K562 (cell line): ENCODE data around the gene PEDS1. TPM values are rescaled to one million over a fixed set of nuclear protein-coding genes. Genes with fewer than 3 reads are reported as not detected.
"Not testable (repeated sequence)": the region's sequence is repeated elsewhere in the genome, so short reads cannot be mapped to it uniquely, and the experiment has no call there.

ENCODE experiments used
- ATAC-seq: fragments of 200-7000 bp; cut with Tn5 transposase; 3 replicates; pipeline ENCODE4 v1.9.1; 2020; ENCODE audit warnings: moderate library complexity
- BruUV-seq: library from RNA; stranded (reverse); fragments of 400-500 nt; replicated peaks from 2 replicates; lab custom pipeline; 2021; lab: Mats Ljungman, UMichigan
- CTCF ChIA-PET: fragments of 300-600 bp; formaldehyde crosslinking; extraction: SDS; loops from one replicate; lab custom pipeline; 2021; ENCODE audit warnings: low intra/inter-chr PET ratio; lab: Yijun Ruan, JAX
- POLR2A ChIA-PET: fragments of 300-600, 350-650 bp; sonication (Branson Sonifier 250); formaldehyde crosslinking; extraction: SDS; loops from one replicate; lab custom pipeline; 2021; ENCODE audit warnings: antibody characterized with exemption, inconsistent platforms; lab: Yijun Ruan, JAX
- DNase-seq, 4 experiments: peaks; one replicate each; pipeline versions ENCODE4 v3.0.0 to v3.0.0-alpha.2; 2011 to 2018; ENCODE audit warnings: low spot score in 3 of 4, mixed read lengths in 3 of 4; ENCODE audit errors: extremely low read depth in 1 of 4
- FAIRE-seq: peaks from 2 replicates; lab custom pipeline; 2011; peaks lifted over from hg19 to GRCh38; lab: Jason Lieb, UNC
- H2AFZ ChIP-seq: 2 replicates; pipeline ENCODE4 v1.6.0; 2011; ENCODE audit warnings: low read depth, low read length, control low read depth, inconsistent platforms
- H3K27ac ChIP-seq: fragments of 200-600 bp; 3 replicates; pipeline ENCODE4 v1.8.0; 2011; ENCODE audit warnings: low read depth, mild to moderate bottlenecking, control low read depth, inconsistent platforms, low read length, moderate library complexity, mixed read lengths; ENCODE audit errors: extremely low read depth
- H3K27me3 ChIP-seq, 2 experiments: fragments of 300-600 bp in 1 of 2; 2 replicates in 1 of 2; 3 replicates in 1 of 2; pipeline versions ENCODE4 v1.6.0 to v1.8.0; 2011; ENCODE audit warnings: inconsistent platforms in 2 of 2, low read length in 2 of 2, mild to moderate bottlenecking in 1 of 2, mixed read lengths in 1 of 2, moderate library complexity in 1 of 2; ENCODE audit not compliant: control insufficient read depth in 2 of 2, insufficient read depth in 2 of 2
- H3K36me3 ChIP-seq: fragments of 300-600 bp; 3 replicates; pipeline ENCODE4 v1.8.0; 2011; ENCODE audit warnings: mild to moderate bottlenecking, low read length, inconsistent platforms; ENCODE audit not compliant: control insufficient read depth, insufficient read depth
- H3K4me1 ChIP-seq, 2 experiments: fragments of 200-600 bp in 1 of 2; replicated peaks in 1 of 2; 2 replicates in 1 of 2; 3 replicates in 1 of 2; pipeline versions ENCODE4 v1.5.1 to v1.8.0; 2011; ENCODE audit warnings: inconsistent platforms in 2 of 2, low read length in 2 of 2, mild to moderate bottlenecking in 1 of 2, mixed read lengths in 1 of 2, moderate library complexity in 1 of 2; ENCODE audit not compliant: control insufficient read depth in 2 of 2, insufficient read depth in 2 of 2
- H3K4me2 ChIP-seq: 2 replicates; pipeline ENCODE4 v1.6.1; 2011; ENCODE audit warnings: low read length, control low read depth, inconsistent platforms, mixed read lengths; ENCODE audit not compliant: insufficient read depth
- H3K4me3 ChIP-seq: fragments of 200-600 bp; sonication (generic), shearing (Covaris generic); 2 replicates; pipeline ENCODE4 v1.5.1; 2016; ENCODE audit warnings: control low read depth, inconsistent platforms
- H3K79me2 ChIP-seq: fragments of 200-600 bp; 3 replicates; pipeline ENCODE4 v1.8.0; 2011; ENCODE audit warnings: low read length, inconsistent platforms; ENCODE audit not compliant: control insufficient read depth, insufficient read depth
- H3K9ac ChIP-seq, 2 experiments: 2 replicates each; pipeline versions ENCODE4 v1.6.0 to v1.6.1; 2011; ENCODE audit warnings: low read depth in 2 of 2, low read length in 2 of 2, control low read depth in 1 of 2, inconsistent platforms in 1 of 2, mild to moderate bottlenecking in 1 of 2, mixed read lengths in 1 of 2; ENCODE audit not compliant: insufficient read depth in 1 of 2
- H3K9me1 ChIP-seq: one replicate; pipeline ENCODE4 v1.6.0; 2011; ENCODE audit warnings: inconsistent platforms, mild to moderate bottlenecking, low read length, moderate library complexity; ENCODE audit not compliant: control insufficient read depth, insufficient read depth
- H3K9me3 ChIP-seq: replicated peaks from 2 replicates; pipeline ENCODE4 v1.5.1; 2011; ENCODE audit warnings: low read depth, low read length, inconsistent platforms; ENCODE audit not compliant: control insufficient read depth, insufficient read depth
- H4K20me1 ChIP-seq: replicated peaks from 2 replicates; pipeline ENCODE4 v1.6.1; 2011; ENCODE audit warnings: low read length, inconsistent platforms, mixed read lengths; ENCODE audit not compliant: control insufficient read depth, insufficient read depth
- ADNP ChIP-seq: fragments of 200-800 bp; sonication (Bioruptor generic); IDR thresholded peaks from 2 replicates; pipeline ENCODE4 v1.6.1; 2016; ENCODE audit warnings: missing genetic modification characterization, missing compliant biosample characterization
- KLF1 ChIP-seq: fragments of 450-650 bp; IDR thresholded peaks from 2 replicates; pipeline ENCODE4 v1.6.1; 2016; ENCODE audit warnings: missing genetic modification characterization, missing compliant biosample characterization
- WGBS: fragments of 100-300 bp; shearing (Covaris generic); methylation state at CpG from one replicate; pipeline ENCODE4 v1.1.6; 2016; ENCODE audit warnings: low coverage, mixed read lengths; ENCODE audit not compliant: insufficient coverage; ENCODE audit errors: missing lambda C conversion rate; 5-methylcytosine and 5-hydroxymethylcytosine counted together
- in situ Hi-C: fragments of 300-500 bp; cut with MboI; formaldehyde crosslinking; loops from 4 replicates; pipeline ENCODE4 v1.15.0; 2018; ENCODE audit warnings: inconsistent platforms, mixed read lengths
- intact Hi-C: fragments of 100-400 bp; cut with micrococcal nuclease; formaldehyde crosslinking; loops from 2 replicates; pipeline ENCODE4 v1.14.2; 2022
- polyA plus RNA-seq, 8 experiments: library from polyadenylated mRNA; depleted of rRNA in 4 of 8; stranded (reverse) in 5 of 8; unstranded in 3 of 8; fragments of >200 nt; fragmentation: Nextera tagmentation in 2 of 8; fragmentation: Illumina TruSeq in 1 of 8; extraction: Ambion mirVana in 2 of 8; extraction: Trizol in 1 of 8; gene quantifications; 2 replicates each; pipeline versions ENCODE4 v1.2.1 to v1.2.3, GENCODE V29; 2011 to 2014; ENCODE audit warnings: inconsistent platforms in 1 of 8, missing spikeins in 1 of 8
- total RNA-seq, 7 experiments: library from RNA; depleted of rRNA in 6 of 7; stranded (reverse); fragments of >200 nt in 6 of 7; fragmentation: Illumina TruSeq in 2 of 7; extraction: Trizol in 2 of 7; gene quantifications; 2 replicates each; pipeline versions ENCODE4 v1.2.1 to v1.2.3, GENCODE V29; 2011 to 2021; ENCODE audit warnings: low replicate concordance in 1 of 7

PEDS1 gene
- total and polyA plus RNA-seq, 9 of the 15 experiments (the other 6 are each of a cell fraction or from before 2014, with no cell fraction given), result 2.9 to 38.5 (median 24.2) TPM

DNA sequence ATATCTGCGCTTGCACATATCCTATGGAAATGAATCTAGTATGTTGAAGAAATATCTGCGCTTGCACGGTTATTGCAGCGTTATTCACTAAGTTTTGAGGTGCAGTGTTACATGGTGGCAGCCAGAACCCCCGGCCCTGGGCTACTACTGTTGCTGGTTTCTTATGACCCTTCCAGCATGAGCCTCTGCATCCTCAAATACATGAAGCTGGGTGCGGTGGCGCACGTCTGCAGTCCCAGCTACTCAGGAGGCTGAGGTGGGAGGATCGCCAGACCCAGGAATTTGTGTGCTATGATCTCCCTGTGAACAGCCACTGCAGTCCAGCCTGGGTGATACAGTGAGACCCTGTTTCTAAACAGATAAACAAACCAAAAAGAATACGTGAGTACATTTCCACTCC is 27.8 kb upstream of the PEDS1 start:
- H3K27ac ChIP-seq, result no peak overlapping the region
- no peaks in the 10 kb centered on the region for H3K9me1 ChIP-seq
- BruUV-seq, result no TSS peak
- POLR2A ChIA-PET, result interaction anchor here (0.6 to 1.6 kb wide), 4 partner anchors 9 to 202 kb away, joined by 3 to 4 read pairs (median 3); no protein-coding TSS in a partner anchor
- no peaks in the 10 kb centered on the region for H3K27me3 ChIP-seq
- peak overlapping the region in 1 of 2 experiments; percentile 55; a peak in 1 of 4 replicates for H3K9ac ChIP-seq
- no peak for TF ChIP-seq KLF1
- no peaks in the 10 kb centered on the region for H3K79me2 ChIP-seq
- ATAC-seq, result no peak
- H2AFZ ChIP-seq, result no peak overlapping the region
- in situ Hi-C loops (no loop called here), intact Hi-C loops (loop anchor here (10.0 kb wide), 1 partner anchor 613 kb away; the partner anchor contains the start of gene BCAS4)
- H3K4me2 ChIP-seq, result no peak overlapping the region
- CTCF ChIA-PET, result interaction anchor here (0.6 to 1.5 kb wide), 2 partner anchors 86 to 279 kb away, joined by 4 read pairs; no protein-coding TSS in a partner anchor
- H3K9me3 ChIP-seq, result no peaks in the 10 kb centered on the region
- DNase-seq, result no peak
- H3K4me3 ChIP-seq, result no peak overlapping the region
- H3K36me3 ChIP-seq, result no peaks in the 10 kb centered on the region
- peaks cover 14 to 17% of the 10 kb centered on the region in 2 experiments for H3K4me1 ChIP-seq
- WGBS, result 90% methylated on average over 10 of the region's 10 CpGs
- FAIRE-seq, result no peak
- H4K20me1 ChIP-seq, result no peaks in the 10 kb centered on the region

DNA sequence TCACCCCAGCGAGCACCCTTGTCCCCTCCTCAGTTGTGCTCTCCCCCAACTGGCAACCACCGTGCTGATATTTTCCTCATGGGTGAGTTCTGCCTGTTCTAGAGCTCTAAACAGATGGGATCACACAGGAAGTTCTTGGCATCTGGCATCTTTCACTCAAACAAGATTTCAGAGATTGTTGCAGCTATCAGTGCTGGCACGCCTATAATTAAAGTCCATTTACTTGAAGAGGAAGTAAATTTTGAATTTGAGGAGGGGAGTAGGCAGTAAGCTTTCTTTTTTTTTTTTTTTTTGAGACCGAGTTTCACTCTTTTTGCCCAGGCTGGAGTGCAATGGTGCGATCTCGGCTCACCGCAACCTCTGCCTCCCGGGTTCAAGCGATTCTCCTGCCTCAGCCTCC is 25.1 kb upstream of the PEDS1 start:
- peak; percentile 46; the same call in 1 of the 2 replicates for TF ChIP-seq ADNP
- in situ Hi-C loops, H3K36me3 ChIP-seq, H3K4me2 ChIP-seq, DNase-seq, H3K27ac ChIP-seq, H3K9ac ChIP-seq, H3K9me3 ChIP-seq, H4K20me1 ChIP-seq, H3K27me3 ChIP-seq, ATAC-seq, H3K9me1 ChIP-seq, H3K4me3 ChIP-seq, FAIRE-seq, BruUV-seq, H3K79me2 ChIP-seq: not testable (repeated sequence)
- Histone ChIP-seq H2AFZ (peak overlapping the region; percentile 61), H3K4me1 (peaks cover 14% of the 10 kb centered on the region in 2 experiments)
- POLR2A ChIA-PET, result interaction anchor here (0.7 kb wide), 1 partner anchor 209 kb away, joined by 3 read pairs; no protein-coding TSS in a partner anchor
- intact Hi-C loops, result loop anchor here (1.0 to 5.0 kb wide), 2 partner anchors 199 to 566 kb away; no protein-coding TSS in a partner anchor
- WGBS, result 57% methylated on average over 4 of the region's 9 CpGs
- CTCF ChIA-PET, result interaction anchor here (0.6 to 1.2 kb wide), 6 partner anchors 57 to 844 kb away, joined by 3 to 8 read pairs (median 5); no protein-coding TSS in a partner anchor
